ENCODE results near the gene TNIP2.
"Not testable (repeated sequence)": the region's sequence is repeated elsewhere in the genome, so short reads cannot be mapped to it uniquely, and the experiment has no call there.

Gene TNIP2

GRCh38 chr4:2771264-2771663 is 15.1 kb upstream of the TNIP2 start:
- in situ Hi-C loops (cut with MboI; ENCODE audit: low sequenced_read_pairs): no loop called here

- in situ Hi-C loops (cut with MboI; ENCODE audit: low sequenced_read_pairs): no loop called here
Measured at GRCh38 chr4:2768921-2769336, 12.8 kb upstream of the TNIP2 start.

- in situ Hi-C loops (cut with MboI; ENCODE audit: low sequenced_read_pairs): no loop called here
Measured at GRCh38 chr4:2768124-2768523, 12.0 kb upstream of the TNIP2 start.

GRCh38 chr4:2767705-2768074 is 11.6 kb upstream of the TNIP2 start:
- in situ Hi-C loops (cut with MboI; ENCODE audit: low sequenced_read_pairs): no loop called here

- in situ Hi-C loops (cut with MboI; ENCODE audit: low sequenced_read_pairs): no loop called here
Measured at GRCh38 chr4:2767046-2767704, 11.0 kb upstream of the TNIP2 start.

- in situ Hi-C loops (cut with MboI; ENCODE audit: low sequenced_read_pairs): no loop called here
Measured at GRCh38 chr4:2765832-2766526, 9.8 kb upstream of the TNIP2 start.

GRCh38 chr4:2763511-2763967 is 7.4 kb upstream of the TNIP2 start:
- in situ Hi-C loops (cut with MboI; ENCODE audit: low sequenced_read_pairs): no loop called here

GRCh38 chr4:2762486-2763370 is 6.6 kb upstream of the TNIP2 start:
- in situ Hi-C loops (cut with MboI; ENCODE audit: low sequenced_read_pairs): not testable (repeated sequence)

GRCh38 chr4:2762048-2762447 is 5.9 kb upstream of the TNIP2 start:
- in situ Hi-C loops (cut with MboI; ENCODE audit: low sequenced_read_pairs): no loop called here

GRCh38 chr4:2761035-2761923 is 5.1 kb upstream of the TNIP2 start:
- in situ Hi-C loops (cut with MboI; ENCODE audit: low sequenced_read_pairs): no loop called here

- in situ Hi-C loops (cut with MboI; ENCODE audit: low sequenced_read_pairs): no loop called here
Measured at GRCh38 chr4:2757426-2757825, 1.3 kb upstream of the TNIP2 start.

- in situ Hi-C loops (cut with MboI; ENCODE audit: low sequenced_read_pairs): no loop called here
Measured at GRCh38 chr4:2756691-2757350, 685 bp upstream of the TNIP2 start.

GRCh38 chr4:2754848-2755819 is 1.0 kb downstream of the TNIP2 start:
- in situ Hi-C loops (cut with MboI; ENCODE audit: low sequenced_read_pairs): no loop called here

- in situ Hi-C loops (cut with MboI; ENCODE audit: low sequenced_read_pairs): no loop called here
Measured at GRCh38 chr4:2753436-2753835, 2.7 kb downstream of the TNIP2 start.

- in situ Hi-C loops (cut with MboI; ENCODE audit: low sequenced_read_pairs): no loop called here
Measured at GRCh38 chr4:2750719-2751605, 5.2 kb downstream of the TNIP2 start.

GRCh38 chr4:2746891-2747695 is 9.0 kb downstream of the TNIP2 start:
- in situ Hi-C loops (cut with MboI; ENCODE audit: low sequenced_read_pairs): no loop called here

Data from hTERT RPE-1 (cell line).